PC-3 (cell line): ENCODE results near the gene LAIR1. TPM values are rescaled to one million over a fixed set of nuclear protein-coding genes. Genes with fewer than 3 reads are reported as not detected.
"Not testable (repeated sequence)": the region's sequence is repeated elsewhere in the genome, so short reads cannot be mapped to it uniquely, and the experiment has no call there.

Experiments
- ATAC-seq: fragments of 200-7000 bp; cut with Tn5 transposase; 2 replicates; pipeline ENCODE4 v1.9.1; 2020; ENCODE audit warnings: mild to moderate bottlenecking, moderate library complexity
- BruUV-seq: library from RNA; stranded (reverse); fragments of 400-500 nt; replicated peaks from 2 replicates; lab custom pipeline; 2021; lab: Mats Ljungman, UMichigan
- CTCF ChIA-PET: fragments of 300-600 bp; sonication (Branson Sonifier 250); formaldehyde crosslinking; loops from one replicate; lab custom pipeline; 2022; ENCODE audit warnings: antibody characterized with exemption; lab: Charles Lee
- POLR2A ChIA-PET: fragments of 300-600 bp; sonication (Branson Sonifier 250); formaldehyde crosslinking; loops from one replicate; lab custom pipeline; 2022; ENCODE audit warnings: antibody characterized with exemption; ENCODE audit not compliant: unreplicated experiment; lab: Charles Lee
- DNase-seq: peaks from one replicate; pipeline ENCODE4 v3.0.0-alpha.2; 2015
- H2AFZ ChIP-seq: fragments of 300-600 bp; sonication (generic); 2 replicates; pipeline ENCODE4 v1.6.0; 2016; ENCODE audit warnings: antibody characterized with exemption, low read length
- H3F3A ChIP-seq: fragments of 300-600 bp; sonication (generic); one replicate; pipeline ENCODE4 v1.6.0; 2017; ENCODE audit warnings: antibody characterized with exemption, low read length, control low read depth, mild to moderate bottlenecking; ENCODE audit not compliant: unreplicated experiment
- H3K27ac ChIP-seq: fragments of 300-600 bp; sonication (generic); 2 replicates; pipeline ENCODE4 v1.5.1; 2016; ENCODE audit warnings: mild to moderate bottlenecking, low read length
- H3K27me3 ChIP-seq: fragments of 300-600 bp; sonication (generic); 2 replicates; pipeline ENCODE4 v1.6.1; 2016; ENCODE audit warnings: low read length, mixed read lengths
- H3K36me3 ChIP-seq: fragments of 300-600 bp; sonication (generic); 2 replicates; pipeline ENCODE4 v1.6.1; 2016; ENCODE audit warnings: low read depth, mixed run types, low read length, mixed read lengths
- H3K4me1 ChIP-seq: fragments of 300-600 bp; sonication (generic); 2 replicates; pipeline ENCODE4 v1.5.1; 2016; ENCODE audit warnings: low read length; ENCODE audit not compliant: insufficient read depth
- H3K4me2 ChIP-seq: fragments of 300-600 bp; sonication (generic); 2 replicates; pipeline ENCODE4 v1.6.0; 2016; ENCODE audit warnings: low read length
- H3K4me3 ChIP-seq: fragments of 300-600 bp; sonication (generic); 2 replicates; pipeline ENCODE4 v1.5.1; 2016; ENCODE audit warnings: mild to moderate bottlenecking, low read length, mixed read lengths
- H3K79me2 ChIP-seq: fragments of 300-600 bp; sonication (generic); 2 replicates; pipeline ENCODE4 v1.6.1; 2017; ENCODE audit warnings: low read length, mixed read lengths
- H3K9ac ChIP-seq: fragments of 300-600 bp; sonication (generic); 2 replicates; pipeline ENCODE4 v1.6.0; 2016; ENCODE audit warnings: mild to moderate bottlenecking, low read length
- H3K9me2 ChIP-seq: fragments of 300-600 bp; sonication (generic); replicated peaks from 2 replicates; pipeline ENCODE4 v1.6.1; 2016; ENCODE audit warnings: mixed run types, low read length, mixed read lengths
- H3K9me3 ChIP-seq: fragments of 300-600 bp; sonication (generic); 2 replicates; pipeline ENCODE4 v1.6.1; 2016; ENCODE audit warnings: low read length, mixed read lengths
- H4K20me1 ChIP-seq: fragments of 300-600 bp; sonication (generic); 2 replicates; pipeline ENCODE4 v1.6.1; 2016; ENCODE audit warnings: low read length, mixed read lengths
- EZH2 ChIP-seq: fragments of 300-600 bp; sonication (generic); IDR thresholded peaks from one replicate; pipeline ENCODE4 v1.6.1; 2017; ENCODE audit warnings: antibody characterized with exemption, mild to moderate bottlenecking, low read length; ENCODE audit not compliant: unreplicated experiment
- intact Hi-C: fragments of 100-400 bp; cut with micrococcal nuclease; formaldehyde crosslinking; loops from 2 replicates; pipeline ENCODE4 v1.9.0; 2023
- total RNA-seq: library from RNA; depleted of rRNA; stranded (reverse); fragments of >200 nt; gene quantifications from 2 replicates; pipeline ENCODE4 v1.2.3, GENCODE V29; 2014
- TF ChIP-seq, protein P1 (sequence below): fragments of 300-600 bp; sonication (generic); conservative IDR thresholded peaks from 2 replicates; pipeline ENCODE4 v1.5.1; 2017; ENCODE audit warnings: antibody characterized with exemption, low read depth, mild to moderate bottlenecking, low read length

The LAIR1 gene
- total RNA-seq, 1 experiment from 2014 or later = not detected

DNA sequence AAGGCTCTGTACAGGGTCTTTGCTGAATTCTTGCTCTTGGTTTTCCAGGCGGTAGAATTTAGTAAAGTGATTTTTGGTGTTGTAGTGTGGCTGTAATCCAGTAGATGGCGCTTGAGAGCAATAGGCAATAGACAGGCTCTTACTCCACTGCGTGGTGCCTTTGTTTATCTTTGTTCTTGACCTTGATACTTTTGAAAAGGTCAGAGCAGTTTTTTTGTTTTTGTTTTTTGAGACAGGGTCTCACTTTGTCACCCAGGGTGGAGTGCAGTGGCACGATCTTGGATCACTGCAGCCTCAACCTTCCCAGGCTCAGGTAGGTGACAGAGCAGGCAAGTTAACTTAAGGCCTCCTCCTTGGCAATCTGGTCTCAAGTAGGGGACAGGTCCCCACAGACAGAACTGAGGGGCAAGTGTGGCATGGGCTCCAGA lies 39.5 kb downstream of the LAIR1 start:
- ChIA-PET CTCF (interaction anchor here (0.6 kb wide), 1 partner anchor 30 kb away, joined by 3 read pairs; no protein-coding TSS in a partner anchor), POLR2A (no interaction called here)
- Histone ChIP-seq H3K27me3 (peaks cover 21% of the 10 kb centered on the region), H3K4me1 (no peaks in the 10 kb centered on the region), H2AFZ (no peak overlapping the region), H3K79me2 (no peaks in the 10 kb centered on the region), H3K9me2 (no peaks in the 10 kb centered on the region), H3K4me2 (no peak overlapping the region), H3K4me3 (no peak overlapping the region), H3K9me3 (no peaks in the 10 kb centered on the region), H3F3A (no peaks in the 10 kb centered on the region), H3K9ac (no peak overlapping the region), H4K20me1 (no peaks in the 10 kb centered on the region), H3K36me3 (no peaks in the 10 kb centered on the region), H3K27ac (no peak overlapping the region)
- intact Hi-C loops = no loop called here
- TF ChIP-seq, protein P1, sequence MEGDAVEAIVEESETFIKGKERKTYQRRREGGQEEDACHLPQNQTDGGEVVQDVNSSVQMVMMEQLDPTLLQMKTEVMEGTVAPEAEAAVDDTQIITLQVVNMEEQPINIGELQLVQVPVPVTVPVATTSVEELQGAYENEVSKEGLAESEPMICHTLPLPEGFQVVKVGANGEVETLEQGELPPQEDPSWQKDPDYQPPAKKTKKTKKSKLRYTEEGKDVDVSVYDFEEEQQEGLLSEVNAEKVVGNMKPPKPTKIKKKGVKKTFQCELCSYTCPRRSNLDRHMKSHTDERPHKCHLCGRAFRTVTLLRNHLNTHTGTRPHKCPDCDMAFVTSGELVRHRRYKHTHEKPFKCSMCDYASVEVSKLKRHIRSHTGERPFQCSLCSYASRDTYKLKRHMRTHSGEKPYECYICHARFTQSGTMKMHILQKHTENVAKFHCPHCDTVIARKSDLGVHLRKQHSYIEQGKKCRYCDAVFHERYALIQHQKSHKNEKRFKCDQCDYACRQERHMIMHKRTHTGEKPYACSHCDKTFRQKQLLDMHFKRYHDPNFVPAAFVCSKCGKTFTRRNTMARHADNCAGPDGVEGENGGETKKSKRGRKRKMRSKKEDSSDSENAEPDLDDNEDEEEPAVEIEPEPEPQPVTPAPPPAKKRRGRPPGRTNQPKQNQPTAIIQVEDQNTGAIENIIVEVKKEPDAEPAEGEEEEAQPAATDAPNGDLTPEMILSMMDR = peak; percentile 95
- TF ChIP-seq EZH2 = no peak
- ATAC-seq (peak; percentile 63), DNase-seq (peak; percentile 71)
- no TSS peak for BruUV-seq

DNA sequence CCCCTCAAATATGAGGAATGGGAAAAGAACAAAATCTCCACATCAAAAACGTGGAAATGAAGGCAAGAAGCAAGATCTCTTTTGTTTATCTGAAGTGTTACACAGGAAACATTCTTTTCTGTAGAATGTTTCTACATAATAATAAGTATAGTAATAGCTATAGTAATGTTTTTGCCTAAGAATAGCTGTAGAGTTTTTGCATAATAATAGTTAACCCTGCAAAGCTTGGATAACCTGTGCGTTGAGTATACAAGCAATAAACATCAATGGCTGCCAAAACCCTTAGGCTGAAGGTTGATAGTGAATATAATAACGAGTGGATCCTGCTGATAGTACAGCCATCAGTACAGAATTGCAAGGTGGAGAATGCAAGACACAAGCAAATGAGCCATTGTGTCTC lies 40.7 kb downstream of the LAIR1 start:
- Histone ChIP-seq H3K36me3 (no peaks in the 10 kb centered on the region), H3K9ac (no peak overlapping the region), H3K27ac (no peak overlapping the region), H3K9me3 (no peaks in the 10 kb centered on the region), H3K9me2 (no peaks in the 10 kb centered on the region), H4K20me1 (no peaks in the 10 kb centered on the region), H3F3A (no peaks in the 10 kb centered on the region), H3K4me2 (no peak overlapping the region), H3K4me3 (no peak overlapping the region), H3K4me1 (no peaks in the 10 kb centered on the region), H3K79me2 (no peaks in the 10 kb centered on the region), H3K27me3 (peaks cover 31% of the 10 kb centered on the region), H2AFZ (no peak overlapping the region)
- ChIA-PET CTCF (no interaction called here), POLR2A (no interaction called here)
- TF ChIP-seq EZH2 = no peak
- no TSS peak for BruUV-seq
- intact Hi-C loops = no loop called here
- DNase-seq (no peak), ATAC-seq (no peak)

DNA sequence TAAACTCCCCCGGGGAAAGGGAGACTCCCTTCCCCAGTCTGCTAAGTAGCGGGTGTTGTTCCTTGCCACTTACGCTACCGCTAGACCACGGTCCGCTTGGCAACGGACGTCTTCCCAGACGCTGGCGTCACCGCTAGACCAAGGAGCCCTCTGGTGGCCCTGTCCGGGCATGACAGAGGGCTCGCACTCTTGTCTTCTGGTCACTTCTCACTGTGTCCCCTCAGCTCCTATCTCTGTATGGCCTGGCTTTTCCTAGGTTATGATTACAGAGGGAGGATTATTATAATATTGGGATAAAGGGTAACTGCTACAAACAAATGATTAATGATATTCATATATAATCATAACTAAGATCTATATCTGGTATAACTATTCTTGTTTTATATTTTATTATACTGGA lies 41.8 kb downstream of the LAIR1 start:
- BruUV-seq, CTCF ChIA-PET: not testable (repeated sequence)
- H3K27me3 ChIP-seq = peaks cover 42% of the 10 kb centered on the region

DNA sequence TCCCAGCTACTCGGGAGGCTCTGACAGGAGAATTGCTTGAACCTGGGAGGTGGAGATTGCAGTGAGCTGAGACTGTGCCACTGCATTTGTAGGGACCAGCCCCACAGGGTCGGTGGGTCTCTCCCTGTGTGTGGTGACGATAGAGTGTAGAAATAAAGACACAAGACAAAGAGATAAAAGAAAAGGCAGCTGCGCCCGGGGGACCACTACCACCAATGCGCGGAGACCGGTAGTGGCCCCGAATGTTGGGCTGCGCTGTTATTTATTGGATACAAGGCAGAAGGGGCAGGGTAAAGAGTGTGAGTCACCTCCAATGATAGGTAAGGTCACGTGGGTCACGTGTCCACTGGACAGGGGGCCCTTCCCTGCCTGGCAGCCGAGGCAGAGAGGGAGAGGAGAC lies 42.4 kb downstream of the LAIR1 start:
- H3K4me1 ChIP-seq, intact Hi-C loops, H4K20me1 ChIP-seq, DNase-seq, H3K36me3 ChIP-seq, H3K9me3 ChIP-seq, H2AFZ ChIP-seq, ATAC-seq, H3K9ac ChIP-seq, BruUV-seq, H3K4me2 ChIP-seq, H3K9me2 ChIP-seq, H3K79me2 ChIP-seq, POLR2A ChIA-PET, H3F3A ChIP-seq, H3K4me3 ChIP-seq, CTCF ChIA-PET, H3K27ac ChIP-seq: not testable (repeated sequence)
- peaks cover 48% of the 10 kb centered on the region for H3K27me3 ChIP-seq

More for the DNA sequence above, 41.8 kb downstream of the LAIR1 start:
- H3K9me3 ChIP-seq, H3K4me1 ChIP-seq, ATAC-seq, H3F3A ChIP-seq, intact Hi-C loops, H3K4me3 ChIP-seq, H2AFZ ChIP-seq, H3K9me2 ChIP-seq, H3K79me2 ChIP-seq, H3K9ac ChIP-seq, DNase-seq, H3K36me3 ChIP-seq, H3K4me2 ChIP-seq, POLR2A ChIA-PET, H3K27ac ChIP-seq, H4K20me1 ChIP-seq: not testable (repeated sequence)
